Fibroblast of villous mesenchyme (primary cell): ENCODE results near the gene CAMKMT. TPM values are rescaled to one million over a fixed set of nuclear protein-coding genes. Genes with fewer than 3 reads are reported as not detected.
A peak's percentile ranks its signal among the peaks of the same experiment; 100 is the strongest.

Experiments
- DNase-seq: peaks from one replicate; pipeline ENCODE4 v3.0.0-alpha.2; 2010; ENCODE audit warnings: low read depth
- H3K4me3 ChIP-seq: 2 replicates; pipeline ENCODE4 v1.5.1; 2011; ENCODE audit warnings: low read depth, mild to moderate bottlenecking, low read length
- total RNA-seq: library from RNA; depleted of rRNA; stranded (reverse); fragments of >200 nt; gene quantifications from 2 replicates; pipeline ENCODE4 v1.2.3, GENCODE V29; 2012
- TF ChIP-seq, protein P1 (sequence below): IDR thresholded peaks from 2 replicates; pipeline ENCODE4 v1.5.1; 2012; ENCODE audit warnings: low read depth, mild to moderate bottlenecking, low read length; ENCODE audit not compliant: insufficient read depth

The CAMKMT gene
- total RNA-seq, 1 donor = 9.9 TPM

DNA sequence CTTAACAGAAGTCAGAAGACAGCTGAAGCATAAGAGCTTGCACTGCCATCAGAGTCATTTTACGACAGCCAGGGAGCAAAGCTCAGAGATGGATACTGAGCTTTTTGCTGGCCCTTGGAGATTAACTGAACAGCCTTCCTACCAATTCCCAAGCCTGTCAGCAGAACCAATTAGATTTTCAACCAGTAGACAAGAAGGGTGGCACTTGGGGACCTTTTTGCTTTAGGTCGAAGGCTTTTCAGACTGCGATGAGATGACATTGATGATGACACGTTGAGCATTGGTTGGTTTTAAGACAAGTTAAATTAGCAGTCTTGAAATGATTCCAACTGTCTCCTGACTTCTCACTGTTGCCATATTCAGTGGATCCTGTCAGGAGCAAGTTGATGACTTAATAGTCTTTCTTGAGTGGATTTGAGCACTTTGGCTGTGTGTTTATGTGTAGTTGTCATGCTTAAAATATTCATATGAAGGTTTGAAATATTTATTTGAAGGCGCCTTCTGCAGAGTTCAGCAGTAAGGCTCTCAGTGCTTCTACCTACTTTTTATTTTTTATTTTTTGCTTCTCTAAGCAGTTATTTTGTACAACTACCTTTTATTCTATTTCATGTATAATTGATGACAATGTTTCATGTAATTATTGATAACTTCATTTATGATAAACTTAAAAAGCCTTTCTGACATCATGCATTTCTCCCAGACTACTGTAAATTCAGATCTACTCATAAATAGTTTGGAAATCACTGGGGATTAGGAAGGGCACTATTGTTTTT is 256.7 kb downstream of the CAMKMT start:
- DNase-seq = no peak
- TF ChIP-seq, protein P1, sequence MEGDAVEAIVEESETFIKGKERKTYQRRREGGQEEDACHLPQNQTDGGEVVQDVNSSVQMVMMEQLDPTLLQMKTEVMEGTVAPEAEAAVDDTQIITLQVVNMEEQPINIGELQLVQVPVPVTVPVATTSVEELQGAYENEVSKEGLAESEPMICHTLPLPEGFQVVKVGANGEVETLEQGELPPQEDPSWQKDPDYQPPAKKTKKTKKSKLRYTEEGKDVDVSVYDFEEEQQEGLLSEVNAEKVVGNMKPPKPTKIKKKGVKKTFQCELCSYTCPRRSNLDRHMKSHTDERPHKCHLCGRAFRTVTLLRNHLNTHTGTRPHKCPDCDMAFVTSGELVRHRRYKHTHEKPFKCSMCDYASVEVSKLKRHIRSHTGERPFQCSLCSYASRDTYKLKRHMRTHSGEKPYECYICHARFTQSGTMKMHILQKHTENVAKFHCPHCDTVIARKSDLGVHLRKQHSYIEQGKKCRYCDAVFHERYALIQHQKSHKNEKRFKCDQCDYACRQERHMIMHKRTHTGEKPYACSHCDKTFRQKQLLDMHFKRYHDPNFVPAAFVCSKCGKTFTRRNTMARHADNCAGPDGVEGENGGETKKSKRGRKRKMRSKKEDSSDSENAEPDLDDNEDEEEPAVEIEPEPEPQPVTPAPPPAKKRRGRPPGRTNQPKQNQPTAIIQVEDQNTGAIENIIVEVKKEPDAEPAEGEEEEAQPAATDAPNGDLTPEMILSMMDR = no peak
- H3K4me3 ChIP-seq = no peak overlapping the region

DNA sequence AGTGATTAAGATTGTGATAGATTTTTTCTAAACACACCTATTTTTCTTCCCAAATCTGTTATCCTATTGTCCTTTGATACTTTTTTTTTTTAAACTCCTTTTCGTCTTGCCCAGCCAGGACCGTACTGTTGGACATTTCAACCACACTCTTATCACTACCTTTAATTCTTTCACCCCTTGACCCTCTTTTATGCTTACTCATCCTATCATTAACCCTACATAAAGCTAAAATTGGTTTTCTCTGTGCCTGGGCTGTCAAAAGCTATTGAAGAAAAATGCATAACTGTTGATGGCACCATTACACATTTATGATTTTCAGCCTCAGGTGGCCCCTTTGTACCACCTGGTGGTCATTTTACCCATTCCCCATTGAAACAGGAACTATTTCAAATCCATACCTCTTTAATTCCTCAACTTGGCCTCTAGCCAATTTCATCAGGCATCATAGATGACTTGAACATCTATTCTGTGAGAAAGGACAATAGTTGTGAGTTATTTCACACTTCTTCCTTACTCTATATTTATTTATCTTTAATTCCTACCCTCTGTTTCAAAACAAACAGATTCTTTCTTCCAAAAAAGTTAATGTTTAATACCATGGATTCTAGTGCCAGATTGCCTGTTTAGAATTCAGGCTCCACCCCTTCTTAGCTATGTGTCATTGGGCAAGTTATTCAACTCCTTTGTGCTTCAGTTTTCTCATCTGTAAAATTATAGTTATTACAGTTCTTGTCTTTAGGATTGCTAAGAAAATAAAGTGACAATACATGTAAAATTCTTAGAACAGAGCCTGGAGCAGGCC is 258.6 kb downstream of the CAMKMT start:
- DNase-seq = no peak
- no peak overlapping the region for H3K4me3 ChIP-seq
- TF ChIP-seq, protein P1 = no peak

DNA sequence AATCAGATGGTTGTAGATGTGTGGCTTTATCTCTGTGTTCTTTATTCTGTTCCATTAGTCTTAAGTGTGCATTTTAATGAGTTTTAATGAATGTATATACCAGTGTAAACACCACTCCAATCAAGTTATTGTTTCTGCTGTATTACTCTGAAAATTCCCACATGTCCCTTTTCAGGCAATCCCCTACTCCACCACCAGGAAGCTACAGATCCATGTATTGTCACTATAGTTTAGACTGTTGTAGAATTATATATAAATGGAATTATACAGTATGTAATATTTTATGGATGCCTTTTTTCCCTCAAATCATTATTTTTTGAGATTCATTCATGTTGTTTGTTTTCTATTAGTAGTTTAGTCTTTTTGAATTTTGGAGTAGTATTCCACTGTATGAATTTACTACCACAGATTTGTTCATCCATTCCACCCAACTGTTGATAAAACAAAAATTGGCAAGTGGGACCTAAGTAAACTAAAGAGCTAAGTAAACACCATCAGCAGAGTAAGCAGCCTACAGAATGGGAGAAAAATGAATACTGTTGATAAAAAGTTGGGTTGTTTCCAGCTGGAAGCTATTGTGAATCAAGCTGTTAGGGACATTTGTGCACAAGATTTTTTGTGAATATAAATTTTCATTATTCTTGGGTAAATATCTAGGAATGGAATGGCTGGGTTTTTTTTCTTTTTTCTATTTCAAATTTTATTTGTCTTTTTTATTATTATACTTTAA is 262.0 kb downstream of the CAMKMT start:
- no peak overlapping the region for H3K4me3 ChIP-seq
- no peak for DNase-seq
- TF ChIP-seq, protein P1 = peak; percentile 12

DNA sequence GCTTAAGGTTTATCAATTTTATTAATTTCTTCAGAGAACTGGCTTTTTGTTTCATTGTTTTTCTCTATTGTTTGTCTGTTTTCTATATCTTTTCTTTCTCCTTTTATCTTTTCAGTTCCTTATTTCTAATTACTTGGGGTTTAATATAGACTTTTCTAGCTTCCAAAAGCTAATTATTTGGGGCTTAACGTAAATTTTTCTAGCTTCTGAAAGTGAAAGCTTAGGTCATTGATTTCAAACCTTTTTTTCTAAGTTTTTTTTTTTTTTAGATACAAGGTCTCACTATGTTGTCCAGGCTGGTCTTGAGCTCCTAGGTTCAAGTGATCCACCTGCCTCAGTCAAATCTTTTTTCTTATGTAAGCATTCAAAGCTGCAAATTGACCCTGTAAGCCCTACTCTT is 266.6 kb downstream of the CAMKMT start:
- TF ChIP-seq, protein P1 = no peak
- H3K4me3 ChIP-seq = no peak overlapping the region
- no peak for DNase-seq

DNA sequence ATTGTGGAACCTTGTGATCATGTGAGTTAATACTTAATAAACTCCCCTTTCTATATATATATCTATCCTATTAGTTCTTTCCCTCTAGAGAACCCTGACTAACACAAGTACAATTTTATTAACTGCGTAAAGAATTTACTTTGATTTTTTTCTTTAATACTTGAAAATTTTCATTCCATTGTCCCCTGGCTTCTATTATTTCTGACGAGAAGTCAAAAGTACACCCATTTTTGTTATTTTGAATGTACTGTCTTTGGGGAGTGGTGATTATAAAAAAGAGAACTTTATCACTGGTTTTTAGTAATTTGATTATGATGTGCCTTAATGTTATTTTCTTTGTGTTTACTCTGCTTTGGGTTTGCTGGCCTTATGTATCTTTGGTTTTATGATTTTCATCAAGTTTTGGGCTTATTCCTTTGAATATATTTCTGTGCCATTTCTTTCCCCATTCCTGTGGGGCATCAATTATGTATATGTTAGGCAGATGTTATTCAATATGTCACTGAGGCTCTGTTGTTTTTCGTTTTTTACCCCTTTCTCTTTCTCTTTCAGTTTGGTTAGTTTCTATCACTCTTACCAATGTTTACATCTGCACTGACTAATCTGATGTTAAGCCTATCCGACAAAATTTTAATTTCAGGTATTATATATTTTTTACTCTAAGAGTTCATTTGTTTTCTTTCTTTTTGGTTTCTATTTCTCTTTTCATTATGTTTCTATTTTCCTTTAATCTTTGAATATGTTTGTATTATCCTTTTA is 271.4 kb downstream of the CAMKMT start:
- no peak for DNase-seq
- H3K4me3 ChIP-seq = no peak overlapping the region
- TF ChIP-seq, protein P1 = no peak

DNA sequence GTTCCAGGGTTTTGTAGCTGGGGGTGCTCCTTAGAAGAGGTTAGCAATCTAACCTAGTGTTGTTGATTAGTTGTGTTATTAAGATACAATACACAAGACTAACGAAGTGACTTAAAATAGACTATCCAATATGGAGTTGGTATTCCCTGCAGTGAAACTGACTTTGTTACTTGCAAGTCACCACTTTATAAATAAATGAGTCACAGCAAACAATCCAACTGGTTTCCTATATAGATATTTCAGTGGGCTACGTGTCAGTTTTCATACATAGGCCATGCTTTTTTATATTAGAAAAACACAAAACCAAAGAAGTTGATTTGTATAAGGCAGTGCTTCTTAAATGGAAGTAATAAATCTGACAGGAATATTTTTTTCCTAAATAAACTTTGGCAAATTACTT is 274.0 kb downstream of the CAMKMT start:
- no peak overlapping the region for H3K4me3 ChIP-seq
- no peak for DNase-seq
- TF ChIP-seq, protein P1 = no peak
